Thyroid gland (tissue), 4 donors: ENCODE data around the gene S100A7.

Source experiments
- CTCF ChIP-seq, 6 experiments: fragments of 200-600 bp in 3 of 6; fragments of 450-650 bp in 3 of 6; sonication (generic) in 3 of 6; IDR thresholded peaks; one replicate each; pipeline ENCODE4 v1.5.1; 2016 to 2019; ENCODE audit warnings: antibody characterized with exemption in 6 of 6, mild to moderate bottlenecking in 2 of 6, inconsistent platforms in 1 of 6, moderate library complexity in 1 of 6
- POLR2A ChIP-seq, 2 donors: fragments of 450-650 bp; IDR thresholded peaks; one replicate each; pipeline ENCODE4 v1.6.1; 2017; ENCODE audit warnings: antibody characterized with exemption in 2 of 2, mild to moderate bottlenecking in 2 of 2, moderate library complexity in 1 of 2

GRCh38 chr1:153466908-153467307 lies 6.5 kb upstream of the S100A7 start:
- no peak for TF ChIP-seq POLR2A (IDR thresholded peaks at IDR 0.05)
- no peak for TF ChIP-seq CTCF (IDR thresholded peaks at IDR 0.05)
